ENCODE data around the gene LARGE1.

The LARGE1 gene

DNA sequence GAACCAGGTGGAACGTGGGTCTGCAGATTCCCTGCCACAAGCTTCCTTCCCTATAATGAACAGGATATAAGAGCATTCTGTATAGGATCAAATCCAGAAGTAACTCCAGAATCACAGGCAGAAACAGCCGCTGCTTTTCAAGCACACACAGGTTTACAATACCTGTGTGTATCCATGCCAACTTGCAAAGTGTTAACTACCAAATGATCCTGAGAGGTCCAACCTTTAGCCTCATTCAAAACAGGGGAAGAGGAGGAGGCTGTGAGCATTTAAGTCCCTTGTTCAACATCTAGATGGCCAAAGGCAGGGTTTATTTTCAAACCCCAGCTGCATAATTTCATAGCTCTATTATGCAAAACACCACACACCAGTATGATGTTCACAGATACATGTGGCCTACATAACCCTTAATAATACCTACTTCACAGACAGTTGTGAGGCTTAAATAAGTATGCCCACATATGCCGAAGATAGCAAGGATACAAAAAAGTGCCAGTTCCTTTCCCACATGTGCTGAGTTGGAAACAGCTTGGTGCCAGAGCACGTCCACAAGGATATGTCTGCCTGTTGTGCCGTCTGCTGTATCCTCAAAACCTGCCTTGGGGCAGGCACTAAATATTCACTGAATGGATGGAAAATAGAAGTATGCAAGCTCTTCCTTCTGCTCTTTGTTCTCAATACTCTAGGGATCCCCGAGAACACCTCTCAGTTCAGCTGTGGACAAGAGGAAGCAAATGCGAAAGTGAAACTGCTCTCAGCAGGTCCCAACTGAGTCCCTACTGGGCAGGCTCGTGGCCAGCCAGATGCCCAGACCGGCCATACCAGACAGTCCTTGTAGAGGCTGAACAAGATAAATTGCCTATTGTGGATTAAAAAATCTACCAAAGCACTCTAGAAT lies 66.8 kb downstream of the LARGE1 start:
- DNase-seq = no peak

DNA sequence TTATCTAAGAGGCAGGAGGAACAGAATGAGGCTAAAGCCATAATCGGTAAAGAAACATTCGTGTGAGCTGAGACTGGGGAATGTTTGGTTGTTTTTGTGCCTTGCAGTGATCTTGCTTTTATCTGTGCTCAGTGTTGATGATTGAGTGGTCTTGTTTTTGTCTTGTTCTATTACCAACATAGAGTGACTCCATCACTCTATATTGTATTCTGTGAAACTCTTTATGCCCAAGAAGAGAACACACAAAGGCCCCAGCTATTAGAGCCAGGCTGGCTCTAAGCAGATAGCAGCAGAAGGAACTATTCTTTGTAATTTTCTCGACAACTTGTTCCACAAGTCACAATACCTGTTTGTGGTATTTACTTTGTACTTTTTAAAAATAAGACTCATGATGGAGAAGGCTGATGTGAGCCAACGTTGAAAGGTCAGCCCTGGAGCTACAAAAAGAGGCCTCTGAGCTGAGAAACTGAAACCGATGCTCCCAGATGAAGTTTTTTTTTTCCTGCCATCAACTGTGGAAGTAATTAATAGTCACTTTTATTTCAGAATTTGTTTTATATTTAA lies 68.4 kb downstream of the LARGE1 start:
- no peak for DNase-seq

DNA sequence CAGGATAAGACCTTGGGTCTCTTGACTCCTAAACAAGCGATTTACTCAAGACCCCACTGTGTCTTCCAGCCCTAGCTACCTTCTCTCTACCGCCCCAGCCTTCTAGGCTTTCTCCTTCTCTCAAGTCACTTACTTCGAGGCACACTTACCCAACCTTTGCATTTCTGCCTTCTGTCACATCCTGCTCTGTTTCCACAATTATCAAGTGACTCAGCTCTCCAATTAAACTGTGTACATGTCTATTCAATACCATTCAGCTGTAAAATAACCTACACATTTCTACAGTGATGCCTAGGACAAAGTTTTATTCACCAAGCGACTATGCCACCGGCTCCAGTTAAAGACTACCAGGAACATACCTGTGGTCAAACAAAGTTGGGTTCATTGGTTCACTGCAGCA lies 69.0 kb downstream of the LARGE1 start:
- DNase-seq = no peak

DNA sequence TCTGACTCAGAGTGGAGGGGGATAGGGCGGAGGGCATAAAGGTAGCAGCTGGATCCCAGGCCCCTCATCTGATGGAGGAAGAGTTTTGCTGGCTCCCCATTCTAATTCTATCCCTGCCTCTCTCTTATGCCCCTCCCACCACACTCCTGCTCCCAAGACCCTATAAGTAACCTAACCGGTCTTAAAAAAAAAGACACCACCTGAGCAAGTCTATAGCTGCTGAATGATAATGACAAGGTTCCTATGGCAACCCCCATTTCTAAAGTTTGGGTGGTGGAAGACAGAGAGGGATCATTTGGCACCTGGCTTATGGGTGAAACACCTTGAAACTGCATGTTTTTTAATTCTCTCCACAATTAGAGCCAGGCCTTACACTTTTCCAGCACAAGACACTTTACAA lies 69.6 kb downstream of the LARGE1 start:
- DNase-seq = no peak

DNA sequence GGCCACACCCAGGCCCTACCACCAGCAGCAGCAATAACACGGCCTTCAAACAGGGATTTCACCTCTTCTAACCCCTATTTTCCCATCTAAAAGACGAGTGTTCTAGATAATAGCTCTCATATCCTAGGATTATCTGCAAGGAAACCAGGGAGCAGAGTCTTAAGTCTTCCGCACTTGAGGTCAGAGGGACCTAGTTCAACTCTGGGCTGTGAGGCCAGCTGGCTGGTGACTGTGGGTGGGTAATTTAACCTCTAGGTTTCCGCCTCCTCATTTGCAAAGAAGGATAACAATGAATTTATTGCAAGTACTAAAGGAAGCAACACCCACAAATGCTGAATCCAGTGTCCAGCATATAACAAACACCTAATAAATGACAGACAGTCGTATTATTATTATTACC lies 70.1 kb downstream of the LARGE1 start:
- DNase-seq = no peak

DNA sequence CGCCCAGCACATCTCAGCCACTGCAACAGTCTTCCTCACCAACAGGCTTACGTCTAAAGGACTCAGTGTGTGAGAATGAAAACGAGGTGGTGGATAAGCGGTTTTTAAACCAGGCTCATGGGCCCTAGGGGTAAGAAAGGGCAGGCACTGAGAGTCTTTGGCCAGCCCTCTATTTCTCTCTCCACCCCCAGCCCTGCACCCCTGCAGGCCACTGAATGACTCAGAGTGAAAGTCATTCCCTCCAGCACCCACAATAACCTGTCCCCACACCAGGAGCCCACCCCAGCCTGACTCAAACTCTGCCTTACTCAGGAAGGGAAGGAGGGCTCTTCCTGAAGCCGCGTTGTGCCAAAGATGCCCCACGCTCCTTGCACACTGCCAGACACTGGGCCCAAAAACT lies 72.0 kb downstream of the LARGE1 start:
- no peak for DNase-seq

DNA sequence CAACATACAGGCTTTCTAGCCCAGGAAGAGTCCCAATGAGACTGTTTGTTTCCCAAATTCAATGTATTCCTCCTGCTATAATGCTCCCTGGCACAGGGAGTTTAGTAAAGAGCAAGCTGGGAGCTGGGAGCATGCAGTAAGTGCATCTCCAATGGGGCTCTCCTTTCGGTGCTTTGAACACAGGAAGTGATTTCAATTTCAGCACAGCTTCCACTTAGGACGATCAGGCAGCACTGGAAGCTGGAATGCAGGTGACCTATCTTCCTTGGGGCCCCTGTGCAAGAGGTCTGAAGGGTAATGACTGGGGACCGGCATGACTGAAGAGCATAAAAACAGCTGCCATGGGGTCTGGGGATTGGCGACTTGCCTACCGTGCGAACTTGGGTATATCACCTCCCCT lies 76.0 kb downstream of the LARGE1 start:
- DNase-seq = no peak

DNA sequence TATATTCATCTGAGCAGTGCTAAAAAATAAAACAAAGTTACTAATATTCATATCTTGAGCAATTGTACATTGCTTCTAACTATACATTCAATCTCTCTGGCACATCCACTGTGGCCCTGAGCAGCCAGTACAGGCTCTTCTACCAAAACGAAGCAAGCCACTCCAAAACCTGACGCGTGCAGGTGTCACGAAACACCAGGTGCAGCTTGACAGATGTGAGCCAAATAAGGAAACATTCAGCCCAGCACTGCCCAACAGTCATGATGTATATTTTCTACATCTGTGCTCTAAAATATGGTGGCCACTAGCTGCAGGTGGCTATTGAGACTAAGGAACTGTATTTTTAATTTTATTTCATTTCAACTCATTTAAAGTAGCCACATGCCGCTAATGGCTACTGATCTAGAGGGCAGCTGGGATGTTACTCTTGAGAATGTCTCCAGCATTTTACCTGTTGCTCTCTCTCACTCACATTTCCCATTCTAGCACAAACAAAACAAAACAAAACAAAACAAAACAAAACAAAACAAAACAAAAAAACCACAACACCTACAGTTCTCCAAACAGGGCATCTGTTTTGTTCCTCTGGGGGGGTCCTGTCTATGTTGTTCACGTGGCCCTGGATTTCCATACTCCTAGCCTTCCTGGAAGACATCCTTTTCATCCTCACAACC lies 77.7 kb downstream of the LARGE1 start:
- no peak for DNase-seq

DNA sequence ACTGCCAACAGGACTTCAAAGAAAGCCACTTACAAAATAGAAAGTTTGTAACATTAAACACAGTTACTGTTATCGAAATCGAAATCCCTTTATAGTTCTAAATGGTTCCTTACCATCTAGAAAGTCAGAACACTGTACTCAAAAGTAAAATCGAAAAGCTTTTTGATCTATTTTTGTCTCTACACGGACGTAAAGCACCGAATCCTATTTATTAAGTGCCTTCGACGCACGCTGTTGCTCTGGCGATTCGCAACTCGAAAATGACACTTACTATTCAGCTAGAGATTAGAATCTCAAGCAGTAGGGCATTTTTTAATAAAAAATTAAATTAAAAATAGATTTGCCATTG lies 78.3 kb downstream of the LARGE1 start:
- no peak for DNase-seq

DNA sequence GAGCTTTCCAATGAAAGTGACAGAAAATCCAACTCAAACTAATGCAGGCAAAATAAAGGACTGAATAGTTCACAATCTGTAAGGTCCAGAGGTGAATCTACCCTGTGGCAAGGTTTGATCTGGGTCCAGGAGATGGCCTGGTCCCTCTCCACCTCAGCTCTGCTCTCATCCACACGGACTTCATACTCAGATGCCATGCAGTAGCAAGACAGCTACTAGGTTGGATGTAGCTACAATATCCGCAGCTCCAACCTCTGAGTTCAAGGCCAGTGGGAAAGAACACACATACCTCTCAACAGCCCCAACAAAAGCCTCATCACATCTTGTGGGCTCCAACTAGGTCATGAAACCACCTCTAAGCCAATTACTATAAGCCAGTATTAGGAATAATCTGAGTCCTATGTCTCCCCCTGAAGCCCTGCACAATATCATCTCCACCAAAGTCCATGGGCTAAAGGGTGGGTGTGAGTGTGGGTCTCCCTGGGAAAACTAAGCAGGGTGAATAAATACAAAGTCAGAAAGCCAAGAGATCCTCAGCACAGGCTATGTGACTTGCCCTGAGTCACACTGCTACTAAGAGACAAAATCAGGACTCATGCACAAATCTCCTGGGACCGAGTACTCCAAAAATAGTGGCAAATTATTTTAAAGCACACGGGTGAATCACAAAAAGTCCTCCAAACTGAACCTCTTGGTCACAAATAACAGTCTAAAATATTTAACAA lies 78.8 kb downstream of the LARGE1 start:
- DNase-seq = no peak

DNA sequence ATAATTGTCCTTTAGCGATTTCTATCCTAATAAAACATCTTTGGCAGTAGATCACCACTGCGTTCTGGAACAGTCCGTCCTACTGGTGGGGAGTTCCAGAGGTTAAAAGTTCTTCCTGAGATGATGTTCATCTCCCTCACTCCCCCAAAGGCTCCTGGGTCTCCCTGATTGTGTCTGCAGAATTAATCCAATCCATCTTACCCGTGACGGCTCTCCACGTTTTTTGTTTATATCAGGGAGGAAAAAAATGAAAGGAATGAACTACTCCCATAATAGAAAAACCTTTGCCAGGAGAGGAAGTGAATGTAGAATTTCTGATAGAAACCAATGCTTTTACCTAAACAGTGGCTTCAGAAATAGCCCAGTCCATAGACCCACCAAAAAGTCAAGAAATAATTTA lies 81.6 kb downstream of the LARGE1 start:
- DNase-seq = no peak

DNA sequence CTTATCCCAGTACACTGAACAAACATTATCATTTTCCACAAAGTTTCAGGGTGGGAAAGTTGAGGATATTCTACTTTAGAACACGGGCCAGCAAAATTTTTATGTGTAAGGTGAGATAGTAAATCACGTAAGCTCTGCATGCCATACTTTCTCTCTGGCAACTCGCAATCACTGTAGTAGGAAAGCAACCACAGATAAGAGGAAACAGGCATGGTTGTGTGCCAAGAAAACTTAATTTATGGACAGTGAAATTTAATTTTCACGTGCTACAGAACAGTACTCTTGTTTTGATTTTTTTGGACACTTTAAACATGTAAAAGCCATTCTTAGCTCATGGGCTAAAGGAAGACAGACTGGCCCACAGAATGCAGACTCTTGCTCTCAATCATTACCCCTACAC lies 82.5 kb downstream of the LARGE1 start:
- DNase-seq = no peak

DNA sequence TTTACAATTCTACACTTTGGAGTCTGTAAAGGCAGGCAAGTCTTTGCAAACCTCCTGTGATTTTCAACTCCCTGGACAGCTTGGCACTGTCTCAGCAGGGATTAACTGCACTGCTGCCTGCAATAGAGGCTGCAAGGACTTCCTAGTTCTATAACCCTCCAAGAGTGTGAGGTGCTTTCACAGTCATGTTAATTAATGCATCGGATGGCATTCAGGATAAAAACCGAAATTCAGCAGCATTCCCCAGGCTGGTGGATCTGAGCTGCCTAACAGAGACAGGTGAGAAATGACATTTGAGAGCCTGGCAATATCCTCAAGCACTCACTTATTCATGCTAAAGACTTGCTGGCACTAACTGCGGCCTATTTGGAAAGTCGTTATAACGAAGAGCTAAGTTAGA lies 85.0 kb downstream of the LARGE1 start:
- DNase-seq = no peak

DNA sequence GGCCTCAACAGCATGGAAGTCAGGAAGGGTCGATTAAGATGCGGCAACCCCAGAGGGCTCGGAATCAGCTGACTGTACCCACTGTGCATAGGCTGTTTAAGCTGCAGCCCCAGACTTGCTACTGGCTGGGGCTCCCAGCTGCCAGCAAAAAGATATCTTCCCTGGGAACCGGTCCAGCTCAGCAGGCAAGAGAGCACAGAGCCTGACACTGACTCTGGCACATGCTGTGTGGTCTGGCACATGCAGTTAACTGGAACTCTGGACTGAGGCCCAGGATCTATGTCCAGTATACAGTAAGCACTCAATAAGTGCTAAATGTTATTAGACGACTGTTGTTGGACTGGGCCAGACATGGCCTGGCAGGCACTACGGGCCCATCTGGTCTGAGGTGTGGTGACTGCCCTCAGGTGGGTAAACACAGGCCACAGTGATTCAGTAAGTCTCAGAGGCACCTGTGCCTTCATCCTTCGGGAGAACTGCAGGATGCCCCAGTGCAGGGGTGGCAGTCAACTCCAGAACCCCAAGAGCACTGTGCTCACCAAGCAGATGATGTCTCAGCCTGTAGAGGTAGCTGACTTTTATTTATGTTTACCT lies 87.6 kb downstream of the LARGE1 start:
- no peak for DNase-seq

DNA sequence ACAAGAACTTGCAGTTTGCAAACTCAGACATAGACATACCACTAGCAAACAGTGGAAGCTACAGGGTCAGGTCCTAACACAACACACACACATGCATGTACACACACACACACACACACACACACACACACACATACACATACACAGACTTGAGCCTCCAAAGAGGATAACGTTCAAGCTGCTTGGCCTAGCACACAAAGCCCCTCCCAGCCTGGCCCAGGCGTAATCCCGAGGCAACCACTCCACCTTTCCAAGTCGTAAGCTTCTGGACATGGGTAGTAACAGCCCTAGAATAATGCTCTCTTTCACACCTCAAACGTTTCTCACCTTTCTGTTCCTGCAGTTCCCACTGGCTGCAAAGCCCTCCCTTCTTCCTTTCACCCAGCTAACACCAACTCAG lies 88.6 kb downstream of the LARGE1 start:
- DNase-seq = no peak

DNA sequence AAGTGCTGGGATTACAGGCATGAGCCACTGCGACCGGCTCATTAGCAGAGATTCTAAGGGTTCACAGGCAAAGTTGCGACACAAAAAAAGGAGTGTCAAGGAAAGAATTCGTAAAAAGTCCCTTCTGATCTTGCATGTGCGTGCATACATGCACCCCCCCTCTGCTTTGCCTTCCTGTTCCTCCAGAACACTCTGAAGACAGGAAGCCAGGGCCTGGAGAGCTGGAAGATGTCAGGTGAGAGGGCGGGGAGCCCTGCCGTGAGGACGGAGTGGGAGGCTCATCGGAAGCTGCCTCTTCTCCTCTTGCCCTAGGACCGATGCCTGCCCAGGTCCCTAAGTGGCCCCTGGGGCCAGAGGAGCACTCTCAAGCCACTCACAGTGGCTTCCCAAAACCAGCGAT lies 89.1 kb downstream of the LARGE1 start:
- no peak for DNase-seq

DNA sequence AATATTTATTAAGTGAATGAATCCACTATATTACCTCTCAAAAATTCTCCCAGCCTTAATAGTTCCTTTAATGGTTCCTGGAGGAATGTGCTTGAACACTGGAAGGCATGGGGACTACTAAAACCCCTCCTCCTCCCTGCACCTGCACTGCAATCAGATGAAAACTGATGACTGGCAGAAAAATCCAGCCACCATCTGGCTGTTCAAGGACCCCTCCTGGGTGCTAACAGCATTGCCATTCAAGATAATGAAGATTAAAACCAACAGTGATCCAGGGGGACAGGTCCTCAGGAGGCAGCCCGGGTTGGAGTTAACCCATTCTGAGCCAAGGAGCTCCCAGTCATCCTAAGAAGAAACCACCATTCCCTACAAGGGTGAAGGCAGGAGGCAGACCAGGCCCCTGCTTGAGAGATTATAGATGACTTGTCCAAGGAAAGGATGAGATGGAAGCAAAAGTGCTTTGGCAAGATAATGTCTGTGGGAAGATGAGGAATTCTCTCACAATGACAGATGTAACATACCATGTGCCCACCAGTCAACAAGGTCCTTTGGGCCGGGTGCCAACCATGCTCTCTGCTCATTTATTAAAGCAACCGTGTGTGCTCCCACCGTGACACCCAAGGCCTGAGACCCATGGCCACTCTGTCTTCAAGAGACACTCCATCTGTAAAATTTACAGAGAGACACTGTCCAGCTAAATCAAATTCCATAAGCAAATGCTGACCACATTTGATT lies 90.6 kb downstream of the LARGE1 start:
- DNase-seq = no peak

DNA sequence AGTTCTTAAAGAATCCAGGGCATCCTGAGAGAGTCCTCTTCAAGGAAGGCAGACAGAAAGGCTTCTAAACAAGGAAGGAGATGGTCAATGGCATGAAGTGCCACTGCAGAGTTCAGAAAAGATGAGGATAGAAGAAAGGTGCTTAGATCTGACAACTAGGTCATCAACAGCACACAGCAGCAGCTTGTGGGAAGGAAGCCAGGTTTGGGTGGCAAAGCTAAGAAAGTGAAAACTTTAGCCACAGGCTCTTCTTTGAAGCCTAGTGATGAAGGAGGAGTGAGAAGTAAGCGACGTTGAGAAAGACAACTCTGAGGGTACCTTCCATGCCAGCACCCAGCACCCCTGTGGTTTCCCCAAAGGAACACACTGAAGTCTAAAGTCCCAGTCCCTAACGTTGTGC lies 92.0 kb downstream of the LARGE1 start:
- no peak for DNase-seq

DNA sequence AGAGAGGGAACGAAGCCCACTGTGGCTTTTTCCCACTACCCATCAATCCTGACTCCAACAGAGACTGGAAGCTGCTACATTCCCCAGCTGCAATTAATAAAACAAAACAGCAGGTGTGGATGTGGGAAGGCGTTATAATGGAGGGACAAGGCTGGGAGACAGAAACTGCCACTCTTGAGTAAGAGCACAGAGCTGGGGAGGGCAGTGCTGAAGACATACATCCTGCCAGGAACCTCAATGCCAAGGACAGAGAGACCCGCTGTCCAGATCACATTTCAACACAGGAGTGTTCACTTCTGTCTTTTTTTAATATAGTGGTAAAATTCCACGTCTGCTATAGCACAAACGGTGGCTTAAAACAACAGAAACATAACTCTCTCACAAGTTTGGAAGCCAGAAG lies 94.5 kb downstream of the LARGE1 start:
- no peak for DNase-seq

DNA sequence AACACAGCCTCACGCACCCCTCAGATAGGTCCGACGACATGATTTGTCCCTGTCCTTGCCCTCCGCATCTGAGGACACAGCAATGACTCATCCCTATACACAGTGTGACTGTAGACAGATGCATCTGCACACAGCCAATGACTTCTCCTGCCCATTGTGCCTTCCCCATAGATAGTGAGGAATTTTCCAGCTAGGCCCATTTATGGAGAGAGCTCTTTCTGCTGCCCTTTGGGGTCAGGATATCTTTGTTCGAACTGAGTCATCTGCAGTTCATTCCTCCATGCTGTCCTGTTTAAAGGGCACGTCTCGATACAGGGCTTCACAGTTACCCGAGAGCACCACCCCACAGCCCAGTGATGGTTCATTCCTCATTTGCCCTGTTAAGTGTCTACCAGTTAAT lies 96.7 kb downstream of the LARGE1 start:
- no peak for DNase-seq

DNA sequence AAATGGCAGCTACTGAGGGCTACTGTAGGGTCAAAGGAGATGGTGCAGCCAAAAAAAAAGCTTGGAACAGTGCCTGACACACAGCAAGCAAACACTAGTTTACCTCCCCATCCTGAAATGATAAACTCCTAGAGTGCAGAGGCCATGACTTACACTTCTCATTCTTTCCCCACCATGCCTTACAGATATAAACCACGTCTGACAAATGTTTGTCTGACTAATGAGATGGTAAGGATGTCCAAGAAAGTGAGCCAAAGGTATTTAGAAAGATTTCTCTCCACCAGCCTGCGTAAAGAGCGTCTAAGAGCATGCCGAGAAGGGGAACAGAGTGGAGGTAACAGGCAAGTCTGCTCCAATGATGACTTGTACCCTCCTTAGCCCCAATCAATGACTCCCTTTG lies 99.0 kb downstream of the LARGE1 start:
- no peak for DNase-seq

DNA sequence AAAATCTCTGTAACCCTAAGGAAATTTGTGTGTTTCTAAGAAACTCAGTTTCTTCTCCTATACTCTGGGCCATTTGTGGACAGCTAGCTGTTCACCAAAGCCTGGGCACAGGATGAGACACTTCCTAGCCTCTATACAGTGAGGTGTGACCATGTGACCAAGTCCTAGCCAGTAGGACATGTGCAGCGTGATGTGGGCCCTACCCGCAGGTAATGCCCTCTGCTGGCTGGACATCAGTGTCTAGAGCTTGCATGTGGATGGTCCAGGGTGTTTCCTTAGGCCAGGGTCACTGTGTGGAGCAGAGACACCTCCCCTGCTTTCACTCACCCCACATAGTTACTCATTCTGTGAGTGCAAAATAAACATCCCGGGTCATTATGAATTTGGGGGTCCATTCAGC lies 100.5 kb downstream of the LARGE1 start:
- DNase-seq = no peak

Measured in NCI-H2107 (cell line).